Femur (tissue), 1 donor: ENCODE results near the gene FAM89A.
A peak's percentile ranks its signal among the peaks of the same experiment; 100 is the strongest.
"Not testable (repeated sequence)": the region's sequence is repeated elsewhere in the genome, so short reads cannot be mapped to it uniquely, and the experiment has no call there.

Experiments used
- DNase-seq: peaks from one replicate; pipeline ENCODE4 v3.0.0-alpha.2; 2017

FAM89A gene

GRCh38 chr1:231029247-231029646 is 10.8 kb downstream of the FAM89A start:
- DNase-seq, result not testable (repeated sequence)

DNA sequence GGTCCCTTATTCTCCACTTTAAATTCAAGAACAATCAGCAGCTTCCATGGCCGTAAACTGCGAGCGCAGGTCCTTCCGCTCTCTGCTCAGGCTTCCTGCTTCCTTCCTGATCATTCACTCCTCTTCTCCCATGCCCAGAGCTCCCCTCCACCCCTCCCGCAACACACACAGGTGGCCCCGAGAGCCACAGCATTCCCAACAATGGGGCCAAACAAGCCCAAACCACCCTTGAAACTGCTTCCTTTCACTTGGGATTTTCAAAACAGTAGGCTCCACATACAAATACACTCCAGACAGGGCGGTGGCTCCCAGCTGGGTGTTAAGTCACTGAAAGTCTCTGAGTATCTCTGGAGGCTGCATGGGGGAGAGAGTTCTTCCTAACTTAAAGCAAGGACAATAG is 11.4 kb downstream of the FAM89A start:
- peak; percentile 34 for DNase-seq

DNA sequence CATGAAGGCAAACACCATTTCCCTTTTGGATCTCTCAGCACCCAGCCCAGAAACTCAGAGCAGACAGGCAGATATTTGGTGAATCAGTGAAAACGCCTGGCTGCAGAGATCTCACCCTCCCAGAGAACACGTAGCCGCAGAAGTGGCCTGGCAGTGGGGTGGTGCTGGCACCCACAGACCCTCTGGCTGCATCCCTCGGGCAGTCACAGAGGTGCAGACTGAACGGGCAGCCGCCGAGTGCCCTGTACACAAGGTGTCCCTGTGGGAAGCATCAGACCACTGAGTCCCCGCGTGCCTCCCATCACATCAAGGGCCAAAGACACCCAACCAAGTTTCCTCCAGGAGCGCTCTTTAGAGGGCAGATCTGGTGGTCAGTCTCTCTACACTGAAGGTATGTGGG is 12.1 kb downstream of the FAM89A start:
- no peak for DNase-seq

DNA sequence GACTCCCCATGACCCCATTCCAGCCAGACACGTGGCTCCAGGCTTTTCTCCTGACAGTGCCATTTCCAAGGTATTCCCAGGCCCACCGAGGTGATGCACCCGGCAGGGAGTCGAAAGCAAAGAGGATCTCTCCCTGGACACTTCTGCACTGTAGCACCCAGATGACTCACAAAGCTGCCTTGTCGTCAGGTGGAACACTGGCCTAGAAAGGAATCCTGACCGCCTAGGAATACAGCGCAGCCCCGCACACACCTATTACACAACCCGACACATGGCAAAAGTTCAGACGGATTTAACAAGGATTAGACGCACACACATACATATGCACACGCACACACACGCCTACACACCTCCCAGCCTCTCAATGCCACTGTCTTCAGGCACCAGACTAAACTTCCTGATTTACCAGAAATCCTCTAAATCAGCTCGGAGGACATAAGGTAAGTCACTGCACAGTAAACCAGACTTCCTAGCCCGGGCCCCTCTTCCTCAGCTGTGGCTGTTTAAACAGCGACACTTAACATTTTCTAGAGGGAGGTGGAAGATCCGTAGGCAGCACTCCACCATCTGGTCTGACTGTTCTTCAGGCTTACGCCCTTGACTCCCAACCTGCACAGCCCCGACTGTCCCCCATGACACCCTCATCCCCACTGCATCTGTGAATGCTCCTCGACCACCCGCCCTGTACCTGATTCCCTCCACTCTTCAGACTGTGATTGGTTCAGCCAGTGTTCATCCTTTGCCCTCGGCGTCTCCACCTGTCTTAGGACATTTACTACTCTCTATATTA is 12.7 kb downstream of the FAM89A start:
- DNase-seq, result no peak

- DNase-seq, result no peak
These were observed 13.5 kb downstream of the FAM89A start for GRCh38 chr1:231026576-231026975.

GRCh38 chr1:231023150-231023549 is 16.9 kb downstream of the FAM89A start:
- DNase-seq, result no peak

DNA sequence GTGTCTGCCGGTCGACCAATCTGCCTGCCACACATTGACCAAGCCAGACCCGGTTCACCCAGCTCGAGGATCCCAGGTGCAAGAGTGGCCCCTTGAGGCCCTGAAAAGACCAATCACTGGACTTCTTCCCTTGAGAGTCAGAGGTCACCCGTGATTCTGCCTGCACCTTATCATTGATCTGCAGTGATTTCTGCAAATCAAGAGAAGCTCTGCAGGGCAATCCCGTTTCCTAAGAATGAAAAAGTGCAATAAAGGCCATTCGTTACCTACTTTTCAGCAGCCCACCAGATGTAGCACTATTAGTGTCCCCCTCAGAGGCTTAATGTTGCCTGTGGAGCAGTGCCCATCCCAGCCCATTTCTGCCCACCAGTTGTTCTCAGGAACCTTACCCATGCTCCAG is 17.5 kb downstream of the FAM89A start:
- not testable (repeated sequence) for DNase-seq

DNA sequence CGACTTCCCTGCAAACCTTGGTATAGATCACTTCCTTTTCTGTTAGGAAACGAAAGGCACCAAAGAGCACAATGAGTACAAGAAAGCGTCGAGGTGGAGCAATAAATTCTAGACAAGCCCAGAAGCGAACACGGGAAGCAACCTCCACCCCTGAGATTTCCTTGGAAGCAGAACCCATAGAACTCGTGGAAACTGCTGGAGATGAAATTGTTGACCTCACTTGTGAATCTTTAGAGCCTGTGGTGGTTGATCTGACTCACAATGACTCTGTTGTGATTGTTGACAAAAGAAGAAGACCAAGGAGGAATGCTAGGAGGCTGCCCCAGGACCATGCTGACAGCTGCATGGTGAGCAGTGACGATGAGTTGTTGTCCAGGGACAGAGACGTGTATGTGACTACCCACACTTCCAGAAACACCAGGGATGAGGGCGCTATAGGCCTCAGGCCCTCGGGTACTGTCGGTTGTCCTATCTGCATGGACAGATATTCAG is 18.5 kb downstream of the FAM89A start:
- no peak for DNase-seq

DNA sequence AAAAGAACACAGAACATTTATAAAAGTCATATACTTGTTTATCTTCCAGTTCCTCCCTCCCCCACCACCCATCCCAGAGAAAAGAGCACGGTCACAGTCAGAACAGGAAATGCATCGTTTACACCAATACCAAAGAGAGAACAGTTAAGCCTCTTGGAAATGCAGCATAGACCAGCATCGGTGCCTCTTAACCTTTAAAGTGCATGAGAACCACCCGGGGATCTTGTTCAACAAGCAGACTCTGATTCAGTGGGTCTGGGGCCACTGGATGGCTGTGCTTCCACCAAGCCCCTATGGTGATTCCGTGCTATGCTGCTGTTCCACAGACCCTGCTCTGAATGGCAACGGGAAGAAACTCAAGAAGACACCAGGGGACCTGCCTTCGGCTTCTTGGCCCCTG is 19.2 kb downstream of the FAM89A start:
- no peak for DNase-seq

DNA sequence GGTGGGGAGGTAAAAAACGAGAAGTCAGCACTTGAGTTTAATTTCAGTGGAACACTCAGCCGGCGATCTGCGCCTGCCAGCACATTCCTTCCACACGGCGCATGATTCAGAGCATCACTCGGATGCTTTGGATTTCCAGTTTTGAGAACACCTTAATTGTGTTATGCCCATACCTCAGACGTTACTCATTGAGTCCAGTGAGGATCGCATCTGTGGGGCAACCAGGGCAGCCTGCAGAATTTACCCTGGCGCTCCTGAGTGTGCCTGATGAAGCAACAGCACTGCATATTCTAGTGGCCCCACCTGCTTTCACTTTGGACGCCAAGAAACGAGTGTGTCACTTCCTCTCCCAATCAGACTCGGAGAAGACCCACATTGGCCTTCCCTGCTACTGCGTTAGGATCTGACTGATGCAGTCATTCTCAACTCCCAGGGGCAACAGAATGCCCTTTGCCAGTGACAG is 19.9 kb downstream of the FAM89A start:
- no peak for DNase-seq

DNA sequence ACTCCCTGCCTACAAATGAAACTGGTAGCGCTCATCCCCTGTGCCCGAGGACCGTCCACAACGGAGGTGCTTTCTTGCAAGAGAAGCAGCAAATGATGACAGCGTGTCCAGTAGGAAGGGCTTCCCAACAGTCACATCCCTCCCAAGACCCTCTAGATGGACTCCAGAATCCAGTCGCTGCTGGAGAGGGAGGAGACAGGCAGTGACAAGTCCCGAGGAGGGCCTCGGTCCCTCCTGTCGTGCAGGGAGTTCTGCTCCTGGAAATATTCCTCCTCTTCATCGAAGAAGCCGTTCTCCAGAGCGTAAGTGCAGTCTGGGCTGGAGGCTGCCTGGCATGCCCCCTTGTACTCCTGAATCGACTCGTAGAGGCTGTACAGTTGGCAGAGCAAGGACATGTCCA is 20.3 kb downstream of the FAM89A start:
- DNase-seq, result no peak

GRCh38 chr1:231016966-231017365 is 23.1 kb downstream of the FAM89A start:
- no peak for DNase-seq

GRCh38 chr1:231016234-231016633 is 23.8 kb downstream of the FAM89A start:
- no peak for DNase-seq

GRCh38 chr1:231013391-231014015 is 26.6 kb downstream of the FAM89A start:
- no peak for DNase-seq

- no peak for DNase-seq
These were observed 28.1 kb downstream of the FAM89A start for GRCh38 chr1:231011963-231012362.

GRCh38 chr1:231011360-231011759 is 28.7 kb downstream of the FAM89A start:
- no peak for DNase-seq

- DNase-seq, result not testable (repeated sequence)
These were observed 32.5 kb downstream of the FAM89A start for GRCh38 chr1:231007535-231007934.

DNA sequence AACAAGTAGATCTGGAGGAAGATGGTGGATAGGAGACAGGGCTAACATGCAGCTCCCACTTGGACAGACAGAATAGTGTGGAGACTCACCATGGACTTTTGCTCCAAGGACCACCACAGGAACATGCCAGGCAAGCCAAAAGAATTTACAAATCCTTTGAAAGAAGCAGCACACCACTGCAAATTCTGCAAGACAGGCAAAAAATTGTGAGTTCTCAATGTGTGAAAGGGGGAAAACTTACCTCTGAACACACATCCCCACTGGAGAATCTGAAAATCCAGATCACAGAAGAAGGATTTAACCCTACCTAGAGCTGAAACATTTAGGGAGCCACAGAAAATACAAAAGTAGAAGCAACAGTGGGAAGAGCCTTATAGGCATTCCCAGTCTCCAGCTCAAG is 38.2 kb downstream of the FAM89A start:
- no peak for DNase-seq

GRCh38 chr1:231000639-231001038 is 39.4 kb downstream of the FAM89A start:
- no peak for DNase-seq

GRCh38 chr1:231000201-231000600 is 39.9 kb downstream of the FAM89A start:
- no peak for DNase-seq

DNA sequence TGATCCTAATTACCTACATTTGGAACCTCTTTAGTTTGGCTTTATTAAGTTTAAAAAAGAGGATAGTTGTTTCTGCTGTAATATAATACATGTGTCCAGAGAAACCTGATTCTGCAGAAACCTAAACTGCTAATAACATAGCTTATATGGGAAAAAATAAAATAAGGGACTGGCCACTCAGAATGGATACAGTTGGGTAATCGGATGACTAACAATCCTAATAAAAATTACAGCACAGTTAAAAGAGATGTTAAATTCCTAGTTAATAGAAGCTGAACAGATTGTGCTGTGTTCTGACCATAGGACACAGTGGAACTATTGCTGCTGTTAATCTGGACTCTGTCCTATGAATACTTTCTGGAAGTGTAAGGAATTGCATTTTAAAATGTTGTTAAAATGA is 45.2 kb downstream of the FAM89A start:
- no peak for DNase-seq

DNA sequence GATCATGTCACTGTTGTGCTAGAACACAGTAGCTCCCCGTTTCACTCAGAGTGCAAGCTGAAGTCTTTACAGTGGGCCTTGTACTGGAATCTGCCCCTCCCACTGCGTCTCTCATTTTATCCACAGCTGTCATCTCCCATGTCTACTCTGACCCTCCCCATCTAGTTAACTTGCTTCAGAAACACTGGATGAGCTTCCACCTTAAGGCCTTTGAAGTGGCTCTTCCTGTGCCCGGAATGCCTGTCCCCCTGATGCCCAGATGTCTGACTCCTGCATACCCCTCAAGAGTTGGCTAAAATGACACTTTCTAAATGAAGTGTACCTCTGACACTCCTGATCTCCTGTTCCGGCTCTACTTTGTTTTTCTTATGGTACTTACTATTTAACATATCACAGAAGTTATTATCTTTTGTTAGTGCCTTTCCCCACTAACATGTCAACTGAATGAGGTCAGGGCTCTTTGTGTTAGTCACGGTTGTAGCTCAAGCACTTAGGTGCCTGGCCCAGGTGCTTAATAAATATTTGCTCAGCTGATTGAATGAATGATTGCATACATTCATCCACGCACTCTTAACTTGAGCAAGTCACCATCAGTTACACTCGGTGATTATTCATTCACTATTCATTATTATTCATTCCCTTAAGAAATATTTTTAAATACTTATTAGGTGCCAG is 47.8 kb downstream of the FAM89A start:
- no peak for DNase-seq

- no peak for DNase-seq
These were observed 52.6 kb downstream of the FAM89A start for GRCh38 chr1:230987448-230987847.

GRCh38 chr1:230986976-230987375 is 53.1 kb downstream of the FAM89A start:
- no peak for DNase-seq
